Cortex of kidney (tissue), 1 donor: Measurements from ENCODE around the gene KITLG.
"Not testable (repeated sequence)": the region's sequence is repeated elsewhere in the genome, so short reads cannot be mapped to it uniquely, and the experiment has no call there.

Source experiments
- DNase-seq: peaks from one replicate; lab custom pipeline; 2025; lab: John Stamatoyannopoulos, UW

The KITLG gene

DNA sequence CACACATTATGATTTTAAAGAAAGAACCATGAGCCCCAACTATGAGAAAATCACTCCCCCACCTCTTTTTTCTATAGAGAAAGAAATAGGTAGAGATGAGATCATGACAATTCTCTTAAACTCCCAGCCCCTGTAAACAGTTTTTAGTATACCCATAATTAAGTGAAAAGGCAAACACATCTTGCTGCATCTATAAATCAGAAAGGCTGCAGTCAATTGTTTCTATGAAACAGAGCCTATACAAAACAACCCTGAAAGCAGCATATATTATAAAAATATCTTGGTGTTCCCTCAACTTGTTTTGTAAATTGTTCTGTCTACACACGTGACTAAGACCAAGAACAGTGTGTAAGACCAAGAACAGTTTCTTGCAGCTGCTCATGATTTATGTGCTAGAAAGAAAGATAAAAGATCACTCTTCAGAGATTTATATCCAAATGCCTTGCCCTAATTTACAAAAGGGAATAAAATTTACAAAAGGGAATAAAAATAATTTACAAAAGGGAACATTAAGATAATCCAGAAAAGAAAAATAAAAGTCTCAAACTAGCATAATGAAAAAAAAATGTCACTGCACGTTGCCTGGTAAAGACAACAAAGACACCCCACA, 4.8 kb downstream of the KITLG start:
- no peak for DNase-seq

- no peak for DNase-seq
These were observed 6.0 kb downstream of the KITLG start for GRCh38 chr12:88574278-88574677.

GRCh38 chr12:88573583-88573982, 6.7 kb downstream of the KITLG start:
- DNase-seq: no peak

DNA sequence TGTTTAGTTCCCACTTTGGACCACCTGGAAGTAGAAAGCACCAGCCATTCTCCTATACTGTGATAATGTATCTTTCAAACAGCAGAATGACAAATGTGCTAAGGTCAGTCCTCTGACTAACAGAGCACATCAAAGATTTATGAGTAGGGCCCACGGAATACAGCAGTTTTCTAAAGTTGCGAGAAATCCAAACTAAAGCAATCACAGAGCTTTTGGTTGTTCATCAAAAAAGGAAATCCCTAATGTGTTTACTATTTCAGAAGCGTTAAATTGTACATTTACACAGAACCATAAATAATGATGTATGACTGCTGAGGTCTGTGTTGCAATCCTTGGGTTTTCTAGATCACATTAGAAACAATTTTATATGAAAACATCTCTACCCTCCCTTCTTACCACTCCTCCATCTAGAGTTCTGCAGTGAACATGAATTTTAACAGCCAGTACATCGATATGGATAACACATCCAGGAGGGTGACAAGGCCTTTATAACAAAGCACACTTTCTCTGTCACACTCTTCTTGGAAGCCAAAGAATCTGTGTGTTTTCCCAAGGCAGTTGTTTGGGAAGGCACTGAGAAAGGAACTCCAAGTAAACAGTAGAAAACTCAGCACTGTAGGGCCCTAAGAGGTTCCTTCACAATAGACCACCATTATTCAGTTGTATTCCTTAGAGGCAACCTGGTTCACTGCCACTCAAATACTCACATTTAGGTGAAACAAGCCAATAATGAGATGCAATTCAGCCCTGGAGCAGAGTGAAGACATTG, 7.3 kb downstream of the KITLG start:
- DNase-seq: no peak

DNA sequence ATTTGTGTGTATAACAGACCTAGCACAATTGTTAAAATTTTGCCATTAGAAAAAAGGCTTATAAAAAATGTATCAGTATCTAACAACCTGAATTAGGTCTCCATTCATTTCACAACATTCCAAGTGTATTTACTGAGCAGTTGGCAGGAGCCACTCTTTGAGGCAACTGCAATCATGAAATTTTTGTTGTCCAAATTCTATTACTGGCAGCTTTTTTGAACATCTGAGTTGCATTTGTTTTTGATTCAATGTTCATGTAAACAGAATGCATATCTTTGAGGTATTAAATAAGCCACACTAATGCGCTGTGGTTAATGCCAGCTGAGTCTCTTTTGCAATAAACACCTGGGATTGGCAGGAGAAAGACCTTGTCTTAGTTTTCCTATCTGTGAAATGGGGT, 8.7 kb downstream of the KITLG start:
- DNase-seq: no peak

DNA sequence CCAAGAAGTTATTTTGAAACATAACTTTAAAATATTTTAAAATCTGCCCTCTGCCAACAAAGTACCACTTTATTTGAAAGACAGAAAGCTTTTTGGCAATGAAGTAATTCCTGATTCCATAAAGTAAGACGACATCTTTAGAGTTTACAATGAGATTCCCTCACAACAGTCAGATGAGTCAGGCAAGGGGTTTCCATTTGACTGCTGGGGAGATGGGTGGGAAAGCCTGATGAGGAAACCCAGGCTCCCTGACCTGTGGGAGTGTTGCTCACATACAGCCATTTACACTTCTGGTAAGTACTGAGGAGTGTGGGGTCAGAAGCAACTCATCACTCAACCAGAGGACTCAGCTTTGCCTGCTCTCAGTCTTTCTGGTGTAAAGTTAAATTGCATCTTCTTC, 10.2 kb downstream of the KITLG start:
- DNase-seq: no peak

DNA sequence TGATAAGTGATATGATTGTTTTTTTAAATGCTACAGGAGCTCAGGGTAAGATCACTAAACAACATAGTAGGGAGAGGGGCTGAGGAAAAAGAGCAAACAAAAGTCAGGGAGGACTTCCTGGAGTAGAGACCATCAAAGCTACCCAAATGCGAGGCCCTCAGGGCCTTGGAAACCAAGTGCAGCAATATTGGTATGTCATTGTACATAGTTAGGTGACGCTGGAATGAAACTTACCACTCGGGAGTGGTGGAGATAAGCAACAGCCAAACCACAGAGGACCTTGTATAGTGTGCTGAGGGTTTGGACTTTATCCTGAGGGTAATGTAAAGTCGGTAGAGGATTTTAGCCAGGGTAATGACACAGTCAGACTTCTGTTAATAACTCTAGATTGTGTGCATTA, 13.8 kb downstream of the KITLG start:
- DNase-seq: no peak

DNA sequence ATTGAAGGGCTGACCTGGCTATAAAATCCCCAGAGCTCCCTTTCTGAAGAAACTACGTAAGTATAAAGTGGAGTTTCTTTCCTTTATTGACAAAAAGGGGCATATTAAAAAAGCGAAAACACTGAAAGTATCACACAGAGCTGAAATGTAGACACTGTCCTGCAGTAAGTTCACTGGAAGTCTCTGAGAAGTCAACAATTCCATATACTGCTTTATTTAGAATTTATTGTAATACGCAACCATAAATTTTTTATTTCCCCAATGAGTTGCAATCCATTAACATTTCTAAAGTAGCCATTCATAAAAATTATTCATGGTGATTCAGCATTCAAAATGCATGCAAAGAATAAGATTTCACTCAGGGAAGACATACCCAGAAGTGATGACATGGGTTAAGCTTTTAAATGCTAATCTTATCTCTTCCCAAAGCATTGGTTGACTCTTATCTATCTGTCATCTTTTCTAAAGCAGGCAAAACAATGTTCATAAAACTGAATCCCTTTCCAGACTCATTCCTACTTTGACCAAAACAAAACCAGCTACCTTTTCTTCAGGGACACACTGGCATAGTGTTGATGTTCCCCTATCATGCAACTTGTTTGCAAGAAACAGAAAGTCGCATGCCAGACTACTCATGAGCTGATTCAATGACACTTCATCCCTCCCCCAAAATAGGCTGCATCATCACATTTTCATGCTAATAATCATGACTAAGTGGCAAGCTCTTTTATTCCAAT, 17.3 kb downstream of the KITLG start:
- DNase-seq: no peak

DNA sequence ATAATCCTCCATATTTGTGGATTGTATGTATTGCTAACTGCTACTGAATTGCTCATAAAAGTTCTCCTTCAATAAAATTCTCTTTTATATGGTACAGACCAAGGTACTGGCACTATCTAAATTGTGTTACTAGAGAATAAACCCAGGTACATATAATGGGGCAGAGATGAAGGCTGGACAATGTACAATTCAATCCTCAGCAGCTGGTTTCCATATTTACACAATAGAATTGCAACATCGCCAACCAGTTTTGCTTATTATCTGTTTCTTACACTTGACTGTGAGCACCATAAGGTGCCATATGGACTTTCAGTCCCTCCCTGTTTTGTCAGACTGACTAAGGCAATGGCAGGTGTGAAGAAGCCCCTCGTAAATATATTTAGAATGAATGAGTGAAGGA, 18.1 kb downstream of the KITLG start:
- no peak for DNase-seq

GRCh38 chr12:88559772-88560171, 20.5 kb downstream of the KITLG start:
- no peak for DNase-seq

GRCh38 chr12:88559199-88559598, 21.1 kb downstream of the KITLG start:
- DNase-seq: no peak

GRCh38 chr12:88558340-88558867, 21.9 kb downstream of the KITLG start:
- DNase-seq: no peak

GRCh38 chr12:88556213-88556774, 24.0 kb downstream of the KITLG start:
- DNase-seq: no peak

DNA sequence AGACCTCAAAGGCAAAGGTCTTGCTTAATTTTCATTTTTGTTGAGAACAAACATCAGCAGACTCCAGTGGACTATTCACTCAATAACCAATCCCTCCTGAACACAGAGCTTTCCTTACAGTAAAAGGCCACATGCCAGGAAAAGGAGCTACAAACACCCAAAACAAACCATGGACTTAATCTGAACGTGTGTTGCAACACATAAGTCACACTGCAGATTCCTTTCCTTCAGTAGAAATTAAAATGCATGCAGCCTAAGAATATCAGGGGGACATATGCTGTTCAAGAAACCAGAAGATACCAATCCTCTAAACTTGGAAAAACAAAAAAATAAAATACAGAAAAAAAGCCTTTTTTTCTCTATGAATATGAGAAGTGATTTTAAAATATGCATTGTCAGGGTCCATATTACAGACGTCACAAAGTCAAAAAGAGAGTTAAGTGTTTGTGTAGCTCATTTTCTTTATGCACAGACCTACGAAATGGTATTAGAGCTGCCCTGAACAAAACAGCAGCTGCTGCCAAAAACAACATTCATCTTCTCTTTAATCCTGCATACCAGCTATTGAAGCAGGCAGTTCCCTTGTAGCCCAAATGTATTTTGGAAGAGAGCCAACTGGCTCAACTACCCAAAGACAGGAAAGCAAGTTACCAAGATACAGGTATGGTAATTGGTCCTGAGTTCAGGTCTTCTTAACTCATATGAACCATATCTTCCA, 26.2 kb downstream of the KITLG start:
- no peak for DNase-seq

DNA sequence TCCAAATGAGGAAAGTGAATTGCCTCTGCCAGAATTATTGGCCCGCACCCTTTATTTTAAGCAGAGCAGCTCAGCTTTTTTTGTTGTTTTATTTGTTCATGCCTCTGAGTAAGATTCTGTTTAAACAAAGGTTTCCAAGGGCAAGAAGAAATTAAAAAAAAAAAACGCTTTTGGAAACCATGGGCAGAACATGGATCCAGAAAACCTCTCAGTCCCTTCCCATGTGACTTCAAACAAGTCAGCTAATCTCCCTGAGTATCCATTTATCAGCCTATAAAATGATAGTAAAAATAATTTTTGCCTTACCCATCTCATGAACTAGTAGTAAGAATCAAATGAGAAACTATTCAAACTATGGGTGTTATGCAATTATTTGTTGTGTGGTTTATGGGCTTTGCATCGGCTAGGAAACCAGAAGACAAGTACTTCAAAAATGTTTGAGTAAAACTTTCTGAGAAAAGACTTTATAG, 27.6 kb downstream of the KITLG start:
- DNase-seq: no peak

- no peak for DNase-seq
These were observed 30.3 kb downstream of the KITLG start for GRCh38 chr12:88549929-88550328.

- not testable (repeated sequence) for DNase-seq
These were observed 32.3 kb downstream of the KITLG start for GRCh38 chr12:88547949-88548348.

- DNase-seq: no peak
These were observed 33.4 kb downstream of the KITLG start for GRCh38 chr12:88546853-88547252.

GRCh38 chr12:88546226-88546625, 34.0 kb downstream of the KITLG start:
- DNase-seq: no peak

GRCh38 chr12:88544991-88545980, 35.0 kb downstream of the KITLG start:
- no peak for DNase-seq

DNA sequence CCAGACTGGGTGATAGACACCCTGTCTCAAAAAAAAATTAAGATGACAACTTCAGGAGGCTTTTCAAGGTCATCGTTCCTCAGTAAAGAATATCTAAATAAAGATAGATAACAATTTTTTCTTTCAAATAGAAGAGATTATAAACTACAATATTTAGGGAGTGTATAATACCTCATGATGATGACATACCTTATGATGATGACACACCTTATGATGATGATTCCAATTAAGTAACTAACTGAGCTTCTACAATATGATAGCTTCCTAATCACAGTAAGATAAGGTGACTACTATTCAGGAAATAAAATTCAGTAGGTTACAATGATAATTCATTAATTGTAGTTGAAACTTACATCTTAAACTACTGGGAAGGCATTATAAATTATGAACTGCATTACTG, 40.4 kb downstream of the KITLG start:
- DNase-seq: no peak
